HG03039 (cell line): ENCODE results near the gene HCAR3.
"Not testable (repeated sequence)": the region's sequence is repeated elsewhere in the genome, so short reads cannot be mapped to it uniquely, and the experiment has no call there.

Experiments
- ATAC-seq: cut with Tn5 transposase; IDR thresholded peaks from one replicate; pipeline ENCODE4 v1.9.1; 2021; ENCODE audit warnings: mild to moderate bottlenecking, moderate library complexity; ENCODE audit not compliant: unreplicated experiment

HCAR3 gene

DNA sequence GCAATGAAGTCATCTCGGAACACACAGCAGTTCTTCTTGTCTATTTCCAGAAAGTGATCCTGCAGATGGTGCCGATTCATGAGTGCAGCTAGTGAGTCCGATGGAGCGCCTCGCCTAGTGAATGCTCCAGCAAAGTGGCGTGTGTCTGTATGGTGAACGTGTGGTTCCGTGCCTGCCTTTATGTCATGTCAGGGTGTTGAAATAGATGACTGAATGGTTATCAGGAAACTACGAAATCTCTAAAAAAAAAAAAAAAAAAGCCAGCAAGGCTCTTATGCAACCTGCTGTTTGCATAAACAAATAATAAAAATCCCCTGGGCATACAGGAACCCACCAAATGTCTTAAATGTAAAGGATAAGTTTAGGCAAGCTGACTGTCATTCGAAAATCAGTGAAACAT lies at the start of gene HCAR3:
TSS of gene HCAR3 (minus strand) at position 154 of the 400 bp plus-strand sequence. CDS start at position 80, 74 bp downstream.
- ATAC-seq = not testable (repeated sequence)

DNA sequence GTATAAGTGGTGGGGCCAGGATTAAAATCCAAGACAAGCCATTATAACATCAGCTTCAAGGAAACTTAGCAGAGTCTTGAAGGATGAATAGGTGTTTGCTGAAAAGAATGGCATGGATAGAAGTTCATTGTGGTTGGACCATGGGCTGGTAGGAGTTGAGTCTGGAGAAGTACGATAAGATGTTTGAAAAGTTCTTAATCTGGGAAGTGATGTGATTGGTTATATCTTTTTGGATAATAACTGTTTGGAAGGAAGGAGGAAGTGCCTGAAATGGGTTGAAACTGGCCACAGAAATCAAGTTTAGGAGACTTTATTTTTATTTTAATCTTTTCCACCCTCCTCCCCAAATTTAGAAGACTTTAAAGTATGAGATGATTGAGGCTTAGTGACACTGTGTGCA lies 41.0 kb upstream of the HCAR3 start:
- ATAC-seq = no peak

- ATAC-seq = no peak
These were observed 38.2 kb upstream of the HCAR3 start for GRCh38 chr12:122754790-122755189.

DNA sequence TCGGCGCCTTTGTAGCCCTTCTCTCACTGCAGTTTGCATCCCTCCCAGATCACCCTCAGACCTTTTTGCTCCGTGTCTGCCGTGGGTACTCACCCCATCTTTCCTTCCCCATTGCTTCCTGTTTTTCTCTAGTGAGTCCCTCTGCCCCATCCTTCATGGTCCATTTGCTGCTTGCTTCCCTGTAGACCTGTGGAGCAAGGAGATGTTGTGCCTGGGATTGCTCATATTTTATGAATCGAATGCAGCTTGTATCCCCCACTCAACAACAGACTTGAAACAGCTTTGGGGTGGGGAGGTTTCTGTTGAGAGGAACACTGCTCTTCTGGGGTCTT lies 36.7 kb upstream of the HCAR3 start:
- no peak for ATAC-seq

- peak; percentile 93 for ATAC-seq
These were observed 36.1 kb upstream of the HCAR3 start, which contains the start of gene DENR for GRCh38 chr12:122752464-122753318. TSS of gene DENR (plus strand) at chr12:122752824. CDS start at chr12:122753702, 878 bp downstream.

DNA sequence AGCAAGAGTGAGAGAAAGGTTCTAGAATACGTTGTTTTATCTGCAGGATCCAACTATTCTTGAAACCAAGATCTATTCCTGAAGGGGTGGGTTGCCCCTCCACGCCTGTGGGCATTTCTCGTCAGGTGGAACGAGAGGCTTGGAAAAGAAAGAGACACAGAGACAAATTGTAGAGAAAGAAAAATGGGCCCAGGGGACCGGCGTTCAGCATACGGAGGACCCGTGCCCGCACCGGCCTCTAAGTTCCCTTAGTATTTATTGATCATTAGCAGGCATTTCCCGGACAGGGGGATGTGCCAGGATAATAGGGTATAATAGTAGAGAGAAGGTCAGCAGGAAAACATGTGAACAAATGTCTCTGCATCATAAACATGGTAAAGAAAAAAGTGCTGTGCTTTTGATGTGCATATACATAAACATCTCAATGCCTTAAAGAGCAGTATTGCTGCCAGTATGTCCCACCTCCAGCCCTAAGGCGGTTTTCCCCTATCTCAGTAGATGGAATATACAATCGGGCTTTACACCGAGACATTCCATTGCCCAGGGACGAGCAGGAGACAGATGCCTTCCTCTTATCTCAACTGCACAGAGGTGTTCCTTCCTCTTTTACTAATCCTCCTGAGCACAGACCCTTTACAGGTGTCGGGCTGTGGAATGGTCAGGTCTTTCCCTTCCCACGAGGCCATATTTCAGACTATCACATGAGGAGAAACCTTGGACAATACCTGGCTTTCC lies 34.3 kb upstream of the HCAR3 start:
- not testable (repeated sequence) for ATAC-seq

GRCh38 chr12:122749569-122750332 lies 33.1 kb upstream of the HCAR3 start:
- no peak for ATAC-seq

- no peak for ATAC-seq
These were observed 30.9 kb upstream of the HCAR3 start for GRCh38 chr12:122747224-122748135.

- ATAC-seq = no peak
These were observed 27.4 kb upstream of the HCAR3 start for GRCh38 chr12:122743895-122744525.

DNA sequence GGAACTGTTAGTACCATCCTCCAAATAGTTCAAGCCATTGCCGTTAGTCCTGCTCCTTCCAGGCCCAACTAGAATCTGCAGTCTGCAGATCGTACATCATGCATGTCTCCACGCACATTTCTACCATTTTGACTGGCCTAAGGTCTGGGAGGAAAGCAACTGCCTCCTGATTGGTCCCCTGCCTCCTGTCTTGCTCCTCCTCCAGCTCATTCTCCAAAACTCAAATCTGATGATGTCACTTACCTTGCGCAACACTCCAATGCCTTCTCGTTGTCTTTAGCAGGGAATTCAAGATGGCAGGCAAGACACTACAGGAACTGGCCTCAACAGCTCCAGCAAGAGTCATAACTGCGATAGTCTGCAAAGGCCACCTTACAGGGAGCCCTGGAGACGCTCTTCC lies 23.7 kb upstream of the HCAR3 start:
- no peak for ATAC-seq

GRCh38 chr12:122738571-122738970 lies 22.0 kb upstream of the HCAR3 start:
- ATAC-seq = no peak

- no peak for ATAC-seq
These were observed 16.0 kb upstream of the HCAR3 start for GRCh38 chr12:122732611-122733010.

DNA sequence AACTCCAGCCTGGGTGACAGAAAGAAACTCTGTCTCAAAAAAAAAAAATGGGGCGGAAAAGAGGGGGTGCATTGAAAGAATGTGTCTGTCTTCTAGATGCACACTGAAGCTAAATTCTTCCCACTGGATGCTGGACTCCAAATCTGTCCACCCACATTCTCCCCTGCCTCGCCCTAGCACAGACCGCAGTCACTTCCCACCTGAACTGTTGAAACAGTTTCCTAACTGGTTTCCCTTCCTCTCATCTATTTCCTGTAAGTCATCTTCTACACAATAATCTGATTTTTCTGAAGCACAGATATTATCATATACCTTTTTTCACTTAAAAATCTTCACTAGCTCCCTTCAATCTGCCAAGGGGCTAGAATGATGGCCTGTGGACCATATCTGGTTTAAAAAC lies 15.6 kb upstream of the HCAR3 start:
- ATAC-seq = no peak

- no peak for ATAC-seq
These were observed 13.8 kb upstream of the HCAR3 start, which contains the start of gene HCAR1 for GRCh38 chr12:122730215-122731014. TSS of gene HCAR1 (minus strand) at chr12:122730844. CDS start at chr12:122730339, 505 bp downstream.

- no peak for ATAC-seq
These were observed 13.1 kb upstream of the HCAR3 start for GRCh38 chr12:122729583-122730214.

DNA sequence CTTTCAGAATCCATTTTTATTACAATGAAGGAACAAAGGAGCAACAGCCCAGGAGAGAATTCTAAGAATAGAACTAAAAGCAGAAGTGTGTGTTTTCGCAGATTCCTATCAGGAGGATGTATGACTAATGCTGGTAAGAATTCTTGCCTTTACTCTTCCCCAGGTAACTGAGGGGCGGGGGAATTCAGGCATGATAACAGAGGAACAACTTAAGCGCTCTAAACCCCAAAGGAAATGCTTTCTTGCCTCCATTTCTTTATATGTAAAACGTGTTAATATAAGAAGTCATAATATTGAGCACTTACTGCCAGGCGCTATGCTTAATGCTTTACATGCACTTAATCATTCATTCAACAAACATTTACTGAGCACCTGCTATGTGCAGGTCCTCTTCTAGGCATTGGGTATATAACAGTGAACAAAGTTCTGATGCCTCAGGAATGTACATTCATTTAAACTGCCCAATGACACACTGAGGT lies 9.5 kb upstream of the HCAR3 start:
- ATAC-seq = no peak

DNA sequence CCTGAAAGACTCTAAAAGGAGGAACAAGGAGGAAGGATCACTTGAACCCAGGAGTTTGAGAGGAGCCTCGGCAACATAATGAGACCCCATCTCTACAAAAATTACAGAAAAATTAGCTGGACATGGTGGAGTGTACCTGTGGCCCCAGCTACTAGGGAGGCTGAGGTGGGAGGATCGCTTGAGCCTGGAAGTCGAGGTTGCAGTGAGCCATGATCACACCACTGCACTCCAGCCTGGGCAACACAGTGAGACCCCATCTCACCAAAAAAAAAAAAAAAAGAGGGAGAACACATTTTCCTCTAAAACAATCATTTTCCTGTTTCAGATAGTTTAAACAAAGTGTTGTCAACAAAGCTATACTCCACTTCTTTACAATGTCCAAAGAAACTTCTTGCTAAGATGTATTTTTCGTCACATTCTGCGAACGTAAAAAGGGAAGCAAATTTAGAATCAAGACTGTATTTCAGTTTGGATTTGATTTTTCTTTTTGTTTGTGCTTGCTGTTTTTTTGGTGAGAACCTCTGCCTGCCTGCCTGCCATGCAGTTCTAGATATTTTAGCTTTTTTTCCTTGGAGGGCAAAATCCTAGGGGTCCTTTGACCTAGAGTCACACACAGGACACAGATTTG lies 9.0 kb upstream of the HCAR3 start:
- no peak for ATAC-seq
